Erythroblast (primary cell): ENCODE results near the gene RBBP6.

Experiments
- GATA1 ChIP-seq: IDR thresholded peaks from 2 replicates; pipeline ENCODE4 v1.6.1; 2011; ENCODE audit warnings: low read depth, mild to moderate bottlenecking, control low read depth, low read length, moderate library complexity
- POLR2A ChIP-seq: IDR thresholded peaks from 2 replicates; pipeline ENCODE4 v1.6.1; 2011; ENCODE audit warnings: mild to moderate bottlenecking, low read length

GRCh38 chr16:24536671-24537070, 2.7 kb upstream of the RBBP6 start:
- TF ChIP-seq POLR2A (no peak), GATA1 (no peak)
